SK-N-MC (cell line): ENCODE data around the gene KAT6B.

Experiments used
- DNase-seq: peaks from one replicate; pipeline ENCODE4 v3.0.0-alpha.2; 2011; ENCODE audit warnings: low read depth, low spot score
- H3K27ac ChIP-seq: fragments of 200-600 bp; sonication (generic); 2 replicates; pipeline ENCODE4 v1.5.1; 2016; ENCODE audit warnings: mixed run types
- H3K36me3 ChIP-seq: fragments of 200-600 bp; sonication (generic); 2 replicates; pipeline ENCODE4 v1.6.1; 2017; ENCODE audit warnings: antibody characterized with exemption, low read length, mixed read lengths; ENCODE audit not compliant: insufficient read depth
- H3K4me3 ChIP-seq: fragments of 200-600 bp; sonication (generic); 2 replicates; pipeline ENCODE4 v1.5.1; 2016
- H3K9ac ChIP-seq: fragments of 200-600 bp; sonication (generic); 2 replicates; pipeline ENCODE4 v1.8.0; 2017; ENCODE audit warnings: mixed run types, mixed read lengths; ENCODE audit not compliant: insufficient read length
- H3K9me3 ChIP-seq: fragments of 200-600 bp; sonication (generic); 2 replicates; pipeline ENCODE4 v1.6.1; 2017; ENCODE audit warnings: low read depth, mild to moderate bottlenecking, antibody characterized with exemption, low read length, moderate library complexity, mixed read lengths
- EZH2 ChIP-seq: fragments of 200-600 bp; sonication (generic); IDR thresholded peaks from one replicate; pipeline ENCODE4 v1.6.1; 2017; ENCODE audit warnings: antibody characterized with exemption
- FOXP2 ChIP-seq: optimal IDR thresholded peaks from 2 replicates; pipeline ENCODE3; 2011; ENCODE audit warnings: mild to moderate bottlenecking, moderate library complexity; ENCODE audit not compliant: insufficient read depth; ENCODE audit errors: extremely low read length, control extremely low read depth
- POLR2AphosphoS5 ChIP-seq: IDR thresholded peaks from 2 replicates; pipeline ENCODE4 v1.6.1; 2012; ENCODE audit warnings: mild to moderate bottlenecking, low read depth, low read length, borderline replicate concordance

KAT6B gene

DNA sequence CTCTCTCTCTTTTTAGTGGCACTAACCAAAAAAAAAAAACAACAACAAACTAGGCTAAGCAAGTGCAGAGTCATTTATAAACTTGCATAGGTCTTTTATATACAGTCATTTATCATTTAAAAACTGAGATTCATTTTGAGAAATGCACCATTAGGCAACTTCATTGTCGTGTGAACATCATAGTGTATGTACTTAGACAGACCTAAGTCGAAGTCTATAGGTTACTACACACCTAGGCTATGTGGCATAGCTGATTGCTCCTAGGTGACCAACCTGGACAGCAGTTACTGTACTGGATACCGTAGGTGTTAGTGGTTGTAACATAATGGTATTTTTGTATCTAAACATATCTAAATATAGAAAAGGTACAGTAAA is 175.9 kb downstream of the KAT6B start:
- TF ChIP-seq FOXP2 (no peak), POLR2AphosphoS5 (no peak)
- no peak overlapping the region for H3K27ac ChIP-seq
- H3K36me3 ChIP-seq, result no peaks in the 10 kb centered on the region
- no peaks in the 10 kb centered on the region for H3K9me3 ChIP-seq
- no peak overlapping the region for H3K9ac ChIP-seq
- H3K4me3 ChIP-seq, result no peak overlapping the region
- DNase-seq, result no peak

DNA sequence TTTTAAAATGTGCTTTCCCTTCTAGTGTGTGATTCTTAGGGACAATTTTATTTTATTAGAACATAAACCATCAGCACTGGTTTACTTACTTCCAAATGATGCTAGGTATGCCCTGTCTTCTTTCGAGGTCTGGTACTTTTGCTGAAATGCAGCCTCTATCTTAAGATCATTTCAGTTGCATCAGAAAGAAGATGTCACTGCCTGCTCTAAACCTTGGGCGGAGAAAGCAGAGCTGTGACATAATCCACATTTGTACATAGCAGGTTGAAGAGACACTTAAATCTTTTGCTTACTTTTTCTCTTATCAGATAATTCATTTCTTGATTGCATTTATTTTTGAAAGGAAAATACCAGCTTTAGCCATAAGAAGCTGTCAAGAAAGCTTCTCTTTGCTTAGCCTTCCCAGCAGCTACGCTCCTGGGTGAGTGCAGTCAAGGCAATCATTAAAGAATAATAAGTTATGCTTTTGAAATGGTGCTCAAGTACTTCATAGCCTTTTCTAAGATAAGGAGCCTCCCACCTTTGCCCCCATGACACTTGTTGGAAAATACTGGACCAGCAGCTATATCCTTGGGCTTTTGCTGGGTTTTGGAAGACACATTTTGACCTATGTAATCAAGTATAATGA is 176.7 kb downstream of the KAT6B start:
- Histone ChIP-seq H3K9me3 (no peaks in the 10 kb centered on the region), H3K4me3 (no peak overlapping the region), H3K27ac (no peak overlapping the region), H3K36me3 (no peaks in the 10 kb centered on the region), H3K9ac (no peak overlapping the region)
- DNase-seq, result no peak
- TF ChIP-seq FOXP2 (no peak), EZH2 (no peak), POLR2AphosphoS5 (no peak)

DNA sequence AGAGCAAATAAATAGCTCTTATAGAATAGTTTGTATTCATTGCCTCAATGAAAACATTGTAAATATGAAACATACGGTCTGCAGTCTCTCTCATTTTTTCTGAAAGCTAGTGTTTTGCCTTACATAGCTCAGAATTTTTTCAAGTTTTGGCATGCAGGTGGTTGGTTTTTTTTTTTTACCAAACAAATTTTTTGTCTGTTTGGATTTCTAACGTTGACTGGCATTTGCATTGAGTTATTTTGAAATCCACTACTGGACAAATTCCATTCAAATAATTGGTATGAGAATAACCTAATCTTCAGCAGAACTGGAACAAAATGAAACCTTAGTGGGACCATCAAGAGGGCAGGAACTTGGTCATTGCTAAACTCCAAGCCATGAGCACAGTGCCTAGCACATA is 177.5 kb downstream of the KAT6B start:
- Histone ChIP-seq H3K36me3 (no peaks in the 10 kb centered on the region), H3K4me3 (no peak overlapping the region), H3K9ac (no peak overlapping the region), H3K27ac (no peak overlapping the region), H3K9me3 (no peaks in the 10 kb centered on the region)
- no peak for TF ChIP-seq EZH2
- no peak for TF ChIP-seq FOXP2
- TF ChIP-seq POLR2AphosphoS5, result no peak
- no peak for DNase-seq

DNA sequence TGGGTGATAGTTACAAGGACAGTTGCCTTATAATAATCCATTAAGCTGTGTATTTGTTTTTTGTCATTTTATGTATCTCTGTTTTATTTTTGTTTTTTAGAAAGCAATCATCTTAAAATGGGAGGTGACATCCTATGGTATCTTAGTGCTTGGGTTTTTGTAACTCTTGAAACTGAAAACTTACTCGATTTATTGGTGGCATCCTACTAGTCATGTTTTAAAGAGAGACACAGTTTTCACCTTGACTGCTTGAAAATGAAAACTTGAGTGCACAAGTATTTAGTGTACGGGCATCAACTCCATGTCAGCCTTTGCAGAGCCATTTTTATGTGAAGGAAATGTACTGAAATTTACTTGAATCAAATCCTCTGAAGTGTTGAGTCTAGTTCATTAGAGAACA is 181.2 kb downstream of the KAT6B start:
- H3K9ac ChIP-seq, result no peak overlapping the region
- H3K27ac ChIP-seq, result no peak overlapping the region
- no peaks in the 10 kb centered on the region for H3K36me3 ChIP-seq
- TF ChIP-seq FOXP2 (no peak), POLR2AphosphoS5 (no peak), EZH2 (no peak)
- no peak overlapping the region for H3K4me3 ChIP-seq
- no peak for DNase-seq
- no peaks in the 10 kb centered on the region for H3K9me3 ChIP-seq

DNA sequence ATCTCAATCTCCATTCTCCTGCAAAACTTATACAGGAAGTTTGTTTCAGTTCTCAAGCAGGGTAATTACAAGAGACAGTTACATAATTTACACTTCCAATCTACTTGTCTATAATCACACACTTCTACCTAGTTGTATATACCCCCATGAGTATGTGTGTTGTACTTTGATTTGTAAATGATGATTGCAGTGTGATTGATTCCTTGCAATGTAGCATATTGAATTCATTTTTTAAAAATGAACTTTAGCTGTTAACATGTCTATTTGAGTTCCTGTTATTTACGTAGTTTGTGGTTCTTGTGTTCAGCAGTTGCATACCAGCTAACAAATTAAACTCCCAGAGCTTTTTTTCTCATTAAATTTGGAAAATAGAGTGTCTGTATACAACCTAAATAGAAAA is 182.6 kb downstream of the KAT6B start:
- H3K27ac ChIP-seq, result no peak overlapping the region
- H3K4me3 ChIP-seq, result no peak overlapping the region
- H3K9me3 ChIP-seq, result no peaks in the 10 kb centered on the region
- H3K36me3 ChIP-seq, result no peaks in the 10 kb centered on the region
- no peak for DNase-seq
- H3K9ac ChIP-seq, result no peak overlapping the region
- TF ChIP-seq POLR2AphosphoS5 (no peak), FOXP2 (no peak), EZH2 (no peak)

DNA sequence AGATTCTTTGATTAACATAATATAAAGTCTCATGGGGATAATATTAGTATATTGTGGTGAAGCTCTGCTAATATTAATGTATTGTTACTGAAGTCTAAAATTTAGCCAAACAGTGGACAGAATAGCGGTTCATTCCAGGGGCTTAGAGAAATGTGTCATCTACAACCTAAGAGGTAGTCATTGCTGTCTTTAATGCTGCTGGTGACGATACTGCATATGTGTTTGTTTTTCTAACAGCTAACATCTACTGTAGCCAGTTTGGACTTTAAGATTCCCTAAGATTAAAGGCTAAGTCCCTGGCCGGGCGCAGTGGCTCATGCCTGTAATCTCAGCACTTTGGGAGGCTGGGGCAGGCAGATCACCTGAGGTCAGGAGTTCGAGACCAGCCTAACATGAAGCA is 183.0 kb downstream of the KAT6B start:
- Histone ChIP-seq H3K9me3 (no peaks in the 10 kb centered on the region), H3K27ac (no peak overlapping the region), H3K9ac (no peak overlapping the region), H3K36me3 (no peaks in the 10 kb centered on the region), H3K4me3 (no peak overlapping the region)
- TF ChIP-seq EZH2 (no peak), FOXP2 (no peak), POLR2AphosphoS5 (no peak)
- no peak for DNase-seq

DNA sequence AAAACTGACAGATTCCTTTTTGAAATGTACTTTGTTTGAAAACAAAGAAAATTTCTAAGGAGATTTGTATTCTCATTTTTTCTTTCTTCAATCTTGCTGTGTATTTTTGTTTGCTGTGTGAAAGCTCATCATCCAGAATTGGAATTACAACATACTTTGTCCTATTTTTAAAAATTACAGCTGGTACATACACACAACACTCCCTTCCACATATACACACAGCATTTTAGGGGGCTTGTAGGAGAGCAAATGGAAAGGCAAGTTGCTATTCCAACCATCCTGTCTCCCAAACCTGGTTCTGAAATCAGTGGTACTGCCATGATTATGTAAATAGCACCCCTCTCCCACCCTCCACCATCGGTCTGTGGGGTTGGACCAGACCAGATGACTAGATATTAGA is 184.0 kb downstream of the KAT6B start:
- Histone ChIP-seq H3K36me3 (no peaks in the 10 kb centered on the region), H3K4me3 (no peak overlapping the region), H3K9ac (no peak overlapping the region), H3K27ac (no peak overlapping the region), H3K9me3 (no peaks in the 10 kb centered on the region)
- DNase-seq, result no peak
- TF ChIP-seq FOXP2 (no peak), EZH2 (no peak), POLR2AphosphoS5 (no peak)

DNA sequence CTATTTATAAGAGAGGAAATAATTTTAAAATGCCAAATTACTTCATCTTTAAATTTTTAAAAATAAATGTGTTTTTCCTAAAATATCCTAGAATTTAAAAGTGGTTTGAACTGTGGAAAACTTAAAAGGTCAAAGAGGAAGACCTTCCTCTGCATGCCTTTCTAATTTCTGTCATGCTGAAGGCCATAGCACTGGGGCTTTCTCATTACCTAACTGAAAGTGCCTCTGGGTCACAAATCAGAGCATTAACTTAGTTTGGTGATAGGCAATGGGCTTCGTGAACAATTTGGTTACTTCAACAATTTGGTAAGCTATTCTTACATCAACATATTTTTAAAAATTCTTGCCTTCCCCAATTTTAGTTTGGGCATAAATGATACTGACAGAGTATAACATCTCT is 184.8 kb downstream of the KAT6B start:
- TF ChIP-seq FOXP2 (no peak), POLR2AphosphoS5 (no peak), EZH2 (no peak)
- no peak overlapping the region for H3K27ac ChIP-seq
- no peaks in the 10 kb centered on the region for H3K9me3 ChIP-seq
- no peaks in the 10 kb centered on the region for H3K36me3 ChIP-seq
- H3K4me3 ChIP-seq, result no peak overlapping the region
- no peak for DNase-seq
- H3K9ac ChIP-seq, result no peak overlapping the region

DNA sequence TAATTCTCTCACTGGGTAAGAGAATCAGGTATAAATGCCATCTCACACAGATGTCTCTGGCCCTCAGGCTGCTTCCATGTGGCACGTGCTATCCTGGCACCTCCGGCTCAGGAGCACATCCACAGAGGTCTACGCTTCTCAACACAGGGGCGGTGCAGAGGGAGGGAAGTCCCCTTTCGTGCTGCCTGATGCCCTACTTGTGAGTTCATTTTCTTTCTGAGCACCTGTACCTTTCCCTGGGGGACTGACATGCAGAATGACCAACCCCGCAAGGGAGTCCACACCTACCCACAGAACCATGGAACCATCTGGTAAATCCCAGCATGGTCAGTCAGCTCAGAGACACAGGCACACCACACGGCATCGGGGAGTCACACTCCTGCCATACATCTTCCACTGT is 186.1 kb downstream of the KAT6B start:
- H3K36me3 ChIP-seq, result no peaks in the 10 kb centered on the region
- H3K9ac ChIP-seq, result no peak overlapping the region
- H3K9me3 ChIP-seq, result no peaks in the 10 kb centered on the region
- TF ChIP-seq EZH2, result no peak
- no peak for TF ChIP-seq POLR2AphosphoS5
- no peak for TF ChIP-seq FOXP2
- H3K4me3 ChIP-seq, result no peak overlapping the region
- no peak for DNase-seq
- H3K27ac ChIP-seq, result no peak overlapping the region

DNA sequence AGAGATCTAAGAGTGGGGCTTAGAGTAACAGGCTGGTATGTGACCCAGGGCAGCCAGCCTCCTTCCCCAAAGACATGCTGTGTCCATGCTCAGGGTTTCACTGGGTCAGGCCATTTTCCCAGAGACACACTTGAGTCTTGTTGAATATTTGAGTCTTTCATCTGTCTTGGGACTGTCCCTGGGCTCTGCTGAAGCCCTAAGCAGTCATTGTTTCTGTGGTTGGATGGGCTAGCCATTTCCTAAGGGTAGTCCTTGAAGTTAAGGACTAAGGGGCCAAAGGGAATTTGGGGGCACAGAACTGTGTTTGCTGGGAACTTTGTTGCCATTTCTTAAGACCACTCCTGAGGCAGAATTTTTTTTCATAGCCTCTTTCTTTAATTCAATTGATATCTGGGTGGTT is 186.6 kb downstream of the KAT6B start:
- Histone ChIP-seq H3K36me3 (no peaks in the 10 kb centered on the region), H3K9ac (no peak overlapping the region), H3K27ac (no peak overlapping the region), H3K4me3 (no peak overlapping the region), H3K9me3 (no peaks in the 10 kb centered on the region)
- TF ChIP-seq FOXP2 (no peak), EZH2 (no peak), POLR2AphosphoS5 (no peak)
- DNase-seq, result no peak
